OCI-LY3 (cell line): Measurements from ENCODE around the gene RNF11.
"Not testable (repeated sequence)": the region's sequence is repeated elsewhere in the genome, so short reads cannot be mapped to it uniquely, and the experiment has no call there.

Experiments used
- H2AFZ ChIP-seq: fragments of 200-600, 300-600 bp; shearing (Covaris generic); 2 replicates; pipeline ENCODE4 v1.6.0; 2014; ENCODE audit warnings: antibody characterized with exemption, low read depth, low read length
- H3K27ac ChIP-seq: fragments of 200-600, 300-600 bp; sonication (generic); 2 replicates; pipeline ENCODE4 v1.5.1; 2014; ENCODE audit warnings: mild to moderate bottlenecking, low read length, moderate library complexity, mixed read lengths
- H3K27me3 ChIP-seq: fragments of 200-600, 300-600 bp; sonication (generic); 2 replicates; pipeline ENCODE4 v1.6.1; 2014; ENCODE audit warnings: low read depth, low read length, mixed read lengths
- H3K36me3 ChIP-seq: fragments of 200-600, 300-600 bp; sonication (generic); replicated peaks from 2 replicates; pipeline ENCODE3; 2014; ENCODE audit warnings: low read depth, low read length, mixed read lengths
- H3K4me1 ChIP-seq: fragments of 300-600, 200-600 bp; sonication (generic); 2 replicates; pipeline ENCODE4 v1.6.1; 2014; ENCODE audit warnings: low read length, mixed read lengths
- H3K4me2 ChIP-seq: fragments of 200-600, 300-600 bp; sonication (generic); 2 replicates; pipeline ENCODE4 v1.6.1; 2014; ENCODE audit warnings: low read length, mixed read lengths
- H3K4me3 ChIP-seq: fragments of 300-600, 200-600 bp; sonication (generic); 2 replicates; pipeline ENCODE4 v1.5.1; 2014; ENCODE audit warnings: antibody characterized with exemption, mild to moderate bottlenecking, low read length, moderate library complexity
- H3K79me2 ChIP-seq: fragments of 300-600, 200-600 bp; shearing (Covaris generic); 2 replicates; pipeline ENCODE4 v1.6.1; 2014; ENCODE audit warnings: mild to moderate bottlenecking, low read length, mixed read lengths
- H3K9ac ChIP-seq: fragments of 300-600, 200-600 bp; shearing (Covaris generic); 2 replicates; pipeline ENCODE4 v1.6.0; 2014; ENCODE audit warnings: mild to moderate bottlenecking, low read length, moderate library complexity
- H3K9me3 ChIP-seq: fragments of 200-600, 300-600 bp; shearing (Covaris generic); 2 replicates; pipeline ENCODE4 v1.6.1; 2014; ENCODE audit warnings: low read length, mixed read lengths; ENCODE audit not compliant: insufficient read depth
- H4K20me1 ChIP-seq: fragments of 200-600, 300-600 bp; sonication (generic); 2 replicates; pipeline ENCODE4 v1.6.1; 2016; ENCODE audit warnings: low read length, mixed read lengths; ENCODE audit not compliant: insufficient read depth
- CTCF ChIP-seq: fragments of 200-600, 300-600 bp; sonication (generic); IDR thresholded peaks from 2 replicates; pipeline ENCODE4 v1.5.1; 2014; ENCODE audit warnings: antibody characterized with exemption, low read length, low read depth
- EZH2phosphoT487 ChIP-seq: fragments of 200-600 bp; shearing (Covaris generic); IDR thresholded peaks from 2 replicates; pipeline ENCODE4 v1.6.1; 2018; ENCODE audit warnings: antibody characterized with exemption, mixed run types, low read depth

The RNF11 gene

GRCh38 chr1:51249445-51249844 lies 13.4 kb downstream of the RNF11 start:
- no peak for TF ChIP-seq EZH2phosphoT487
- TF ChIP-seq CTCF: no peak
- Histone ChIP-seq H4K20me1 (peaks cover 3% of the 10 kb centered on the region; the same call in 1 of the 2 replicates), H3K79me2 (peaks cover 4% of the 10 kb centered on the region; the same call in 1 of the 2 replicates)

DNA sequence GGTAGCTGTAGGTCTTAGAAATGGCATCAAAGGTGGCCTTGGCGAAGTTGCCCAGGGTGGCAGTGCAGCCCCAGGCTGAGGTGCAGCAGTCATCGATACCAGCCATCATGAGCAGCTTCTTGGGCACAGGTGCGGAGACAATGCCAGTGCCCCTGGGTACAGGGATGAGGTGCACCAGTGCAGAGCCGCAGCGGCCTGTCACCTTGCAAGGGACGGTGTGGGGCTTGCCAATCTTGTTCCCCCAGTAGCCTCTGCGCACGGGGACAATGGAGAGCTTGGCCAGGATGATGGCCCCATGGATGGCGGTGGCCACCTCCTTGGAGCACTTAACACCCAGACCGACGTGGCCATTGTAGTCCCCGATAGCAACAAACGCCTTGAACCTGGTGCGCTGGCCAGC lies 14.7 kb downstream of the RNF11 start:
- not testable (repeated sequence) for H3K4me1 ChIP-seq, H4K20me1 ChIP-seq, H3K27me3 ChIP-seq, H3K4me3 ChIP-seq, H3K79me2 ChIP-seq, H3K9me3 ChIP-seq, H3K27ac ChIP-seq, H3K36me3 ChIP-seq, H3K9ac ChIP-seq, H3K4me2 ChIP-seq, H2AFZ ChIP-seq

More at GRCh38 chr1:51249445-51249844, 13.4 kb downstream of the RNF11 start:
- Histone ChIP-seq H3K9me3 (no peaks in the 10 kb centered on the region), H3K4me2 (no peak overlapping the region), H3K27ac (no peak overlapping the region), H3K4me1 (no peaks in the 10 kb centered on the region), H3K4me3 (no peak overlapping the region), H3K27me3 (no peaks in the 10 kb centered on the region), H2AFZ (no peak overlapping the region), H3K36me3 (no peaks in the 10 kb centered on the region), H3K9ac (no peak overlapping the region)

DNA sequence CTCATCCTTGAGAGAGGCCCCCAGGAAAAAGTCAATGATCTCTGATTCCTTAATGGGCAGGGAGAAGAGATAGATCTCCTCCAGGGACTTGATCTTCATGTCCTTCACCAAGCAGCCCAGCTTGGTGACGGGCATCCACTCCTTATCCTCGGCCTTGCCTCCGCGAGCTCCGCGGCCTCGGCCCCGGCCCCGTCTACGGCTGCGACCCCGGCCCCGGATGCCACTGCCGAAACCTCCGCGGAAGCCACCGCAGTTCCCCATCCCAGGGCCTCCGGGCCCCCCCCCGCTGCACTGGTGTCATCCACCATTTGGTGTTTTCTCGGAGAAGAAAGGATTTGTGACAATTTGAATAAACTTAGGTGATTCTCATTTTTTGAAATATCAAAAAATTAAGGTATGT lies 15.1 kb downstream of the RNF11 start:
- H3K27me3 ChIP-seq, H2AFZ ChIP-seq, H3K4me3 ChIP-seq, H3K4me1 ChIP-seq, H4K20me1 ChIP-seq, H3K27ac ChIP-seq, H3K36me3 ChIP-seq, H3K4me2 ChIP-seq, H3K79me2 ChIP-seq, H3K9ac ChIP-seq, H3K9me3 ChIP-seq: not testable (repeated sequence)

DNA sequence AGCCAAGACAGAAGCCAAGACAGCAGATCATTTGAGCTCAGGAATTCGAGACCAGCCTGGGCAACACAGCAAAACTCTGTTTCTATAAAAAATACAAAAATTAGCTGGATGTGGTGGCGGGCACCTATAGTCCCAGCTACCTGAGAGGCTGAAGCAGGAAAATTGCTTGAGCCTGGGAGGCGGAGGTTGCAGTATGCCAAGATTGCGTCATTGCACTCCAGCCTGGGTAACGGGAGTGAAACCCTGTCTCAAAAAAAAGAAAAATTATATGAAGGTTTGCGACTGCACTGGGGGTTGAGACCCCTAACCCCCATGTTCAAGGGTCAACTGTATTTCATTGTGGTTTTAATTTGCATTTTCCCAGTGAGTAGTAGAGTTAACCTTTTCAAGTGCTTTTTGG lies 16.3 kb downstream of the RNF11 start:
- H3K36me3 ChIP-seq: no peaks in the 10 kb centered on the region
- no peak overlapping the region for H3K27ac ChIP-seq
- H3K4me2 ChIP-seq: no peak overlapping the region
- peaks cover 3% of the 10 kb centered on the region for H4K20me1 ChIP-seq
- no peak overlapping the region for H3K9ac ChIP-seq
- no peak for TF ChIP-seq CTCF
- TF ChIP-seq EZH2phosphoT487: no peak
- no peaks in the 10 kb centered on the region for H3K9me3 ChIP-seq
- peaks cover 4% of the 10 kb centered on the region; the same call in 1 of the 2 replicates for H3K79me2 ChIP-seq
- no peaks in the 10 kb centered on the region for H3K4me1 ChIP-seq
- no peaks in the 10 kb centered on the region for H3K27me3 ChIP-seq
- no peak overlapping the region for H2AFZ ChIP-seq
- no peak overlapping the region for H3K4me3 ChIP-seq

DNA sequence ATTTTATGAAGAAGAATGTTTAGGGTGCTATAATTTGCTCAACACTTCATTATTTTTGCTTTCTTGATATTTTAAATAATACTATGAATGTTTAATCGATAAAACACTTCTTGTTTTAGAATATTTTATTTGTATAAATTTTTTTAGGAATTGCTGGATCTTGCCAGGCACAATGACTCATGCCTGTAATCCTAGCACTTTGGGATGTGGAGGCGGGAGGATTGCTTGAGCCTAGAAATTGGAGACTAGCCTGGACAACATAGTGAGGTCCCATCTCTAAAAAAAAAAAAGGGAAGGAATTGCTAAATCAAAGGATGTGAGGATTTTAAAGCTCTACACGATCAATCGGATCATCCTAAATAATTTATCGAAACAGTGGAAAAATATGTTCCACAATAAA lies 17.6 kb downstream of the RNF11 start:
- Histone ChIP-seq H3K4me3 (no peak overlapping the region), H3K36me3 (no peaks in the 10 kb centered on the region), H4K20me1 (peaks cover 3% of the 10 kb centered on the region), H3K79me2 (peaks cover 4% of the 10 kb centered on the region; the same call in 1 of the 2 replicates), H3K4me2 (no peak overlapping the region), H3K9me3 (no peaks in the 10 kb centered on the region), H3K27ac (no peak overlapping the region), H3K27me3 (no peaks in the 10 kb centered on the region), H2AFZ (no peak overlapping the region), H3K4me1 (no peaks in the 10 kb centered on the region), H3K9ac (no peak overlapping the region)
- TF ChIP-seq EZH2phosphoT487: no peak
- no peak for TF ChIP-seq CTCF
